AG09309 (cell line): Measurements from ENCODE around the gene SPTLC3.

Source experiments
- DNase-seq: peaks from one replicate; pipeline ENCODE4 v3.0.0-alpha.2; 2010; ENCODE audit warnings: low read depth
- H3K4me3 ChIP-seq: 2 replicates; pipeline ENCODE4 v1.5.1; 2011; ENCODE audit warnings: mild to moderate bottlenecking, low read depth, low read length, moderate library complexity; ENCODE audit not compliant: control insufficient read depth
- CTCF ChIP-seq: IDR thresholded peaks from 2 replicates; pipeline ENCODE4 v1.5.1; 2011; ENCODE audit warnings: mild to moderate bottlenecking, low read depth, low read length, inconsistent platforms; ENCODE audit not compliant: insufficient read depth, control insufficient read depth; ENCODE audit errors: missing control alignments

Gene SPTLC3

GRCh38 chr20:13166011-13166410 is 157.2 kb downstream of the SPTLC3 start:
- no peak overlapping the region for H3K4me3 ChIP-seq
- TF ChIP-seq CTCF = no peak
- no peak for DNase-seq

- DNase-seq = no peak
- no peak for TF ChIP-seq CTCF
- H3K4me3 ChIP-seq = no peak overlapping the region
Observed at GRCh38 chr20:13166437-13166836, 157.7 kb downstream of the SPTLC3 start.

DNA sequence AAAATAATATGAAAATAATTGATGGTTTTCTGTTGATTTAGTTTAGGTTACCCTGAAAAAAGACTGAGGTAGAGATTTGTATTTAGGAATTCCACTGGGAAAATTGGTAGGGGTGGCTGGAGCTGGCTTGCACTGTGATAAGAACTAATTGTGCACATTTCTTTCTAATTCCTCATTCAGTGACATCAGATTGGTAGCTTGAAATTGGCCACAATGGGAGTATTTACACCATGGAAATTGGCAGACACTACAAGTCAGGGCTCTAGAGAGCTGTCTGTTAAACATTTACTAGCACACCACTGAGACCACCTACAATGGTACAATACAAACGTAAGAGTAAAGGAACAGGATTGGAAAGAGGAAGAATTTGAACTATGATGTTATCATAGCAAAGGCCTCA is 160.3 kb downstream of the SPTLC3 start:
- no peak for TF ChIP-seq CTCF
- H3K4me3 ChIP-seq = no peak overlapping the region
- DNase-seq = no peak

DNA sequence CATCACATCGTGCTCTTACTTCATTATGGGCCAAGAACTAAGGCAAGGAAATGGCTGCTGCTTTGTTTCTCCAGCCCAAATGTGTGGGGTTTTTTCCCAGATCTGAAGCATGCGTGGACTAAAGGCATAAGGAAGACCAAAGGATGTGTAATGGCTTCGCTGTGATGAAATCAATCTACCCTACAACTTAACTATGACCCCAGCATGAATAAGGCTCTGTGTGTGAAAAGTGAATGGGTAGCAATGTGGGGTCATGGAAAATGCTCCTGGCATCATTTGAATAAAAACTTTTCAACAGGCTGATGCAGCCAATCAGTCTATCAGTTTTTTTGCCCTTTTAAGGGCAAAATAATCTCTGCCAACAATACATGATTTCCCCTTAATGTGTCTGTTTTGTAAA is 162.0 kb downstream of the SPTLC3 start:
- H3K4me3 ChIP-seq = no peak overlapping the region
- no peak for DNase-seq
- no peak for TF ChIP-seq CTCF

- TF ChIP-seq CTCF = no peak
- DNase-seq = no peak
- H3K4me3 ChIP-seq = no peak overlapping the region
Observed at GRCh38 chr20:13173201-13173600, 164.4 kb downstream of the SPTLC3 start.

DNA sequence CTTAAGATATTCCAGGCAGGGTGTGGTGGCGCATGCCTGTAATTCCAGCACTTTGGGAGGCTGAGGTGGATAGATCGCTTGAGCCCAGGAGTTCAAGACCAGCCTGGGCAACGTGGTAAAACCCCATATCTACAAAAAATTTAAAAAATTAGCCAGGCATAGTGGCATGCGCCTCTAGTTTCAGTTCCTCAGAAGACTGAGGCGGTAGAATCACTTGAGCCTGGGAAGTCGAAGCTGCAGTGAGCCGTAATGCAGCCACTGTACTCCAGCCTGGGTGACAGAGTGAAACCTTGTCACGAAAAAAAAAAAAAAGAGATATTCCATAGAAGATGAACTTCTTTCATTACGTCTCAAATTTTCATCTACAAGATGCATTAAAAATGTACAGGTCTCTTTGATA is 165.6 kb downstream of the SPTLC3 start:
- no peak for TF ChIP-seq CTCF
- DNase-seq = no peak
- no peak overlapping the region for H3K4me3 ChIP-seq
